ENCODE data around the gene DOC2B.
A peak's percentile ranks its signal among the peaks of the same experiment; 100 is the strongest.

Gene DOC2B

GRCh38 chr17:160336-160735, 21.1 kb downstream of the DOC2B start:
- no peak for DNase-seq

GRCh38 chr17:159609-160008, 21.8 kb downstream of the DOC2B start:
- no peak for DNase-seq

- no peak for DNase-seq
Observed at GRCh38 chr17:158379-158778, 23.1 kb downstream of the DOC2B start.

- DNase-seq: no peak
Observed at GRCh38 chr17:157901-158300, 23.5 kb downstream of the DOC2B start.

GRCh38 chr17:156946-157345, 24.5 kb downstream of the DOC2B start:
- DNase-seq: no peak

- DNase-seq: no peak
Observed at GRCh38 chr17:156094-156621, 25.3 kb downstream of the DOC2B start.

GRCh38 chr17:155576-155975, 25.9 kb downstream of the DOC2B start:
- no peak for DNase-seq

GRCh38 chr17:153851-154250, 27.6 kb downstream of the DOC2B start:
- no peak for DNase-seq

GRCh38 chr17:152860-153420, 28.5 kb downstream of the DOC2B start:
- DNase-seq: no peak

GRCh38 chr17:151886-152859, 29.3 kb downstream of the DOC2B start:
- no peak for DNase-seq

GRCh38 chr17:151004-151403, 30.4 kb downstream of the DOC2B start:
- no peak for DNase-seq

GRCh38 chr17:149897-150584, 31.4 kb downstream of the DOC2B start:
- DNase-seq: no peak

- DNase-seq: no peak
Observed at GRCh38 chr17:149231-149630, 32.2 kb downstream of the DOC2B start.

GRCh38 chr17:148757-149156, 32.7 kb downstream of the DOC2B start:
- DNase-seq: no peak

GRCh38 chr17:147796-148740, 33.4 kb downstream of the DOC2B start:
- DNase-seq: no peak

GRCh38 chr17:146983-147761, 34.3 kb downstream of the DOC2B start:
- no peak for DNase-seq

GRCh38 chr17:146546-146945, 34.9 kb downstream of the DOC2B start:
- DNase-seq: no peak

- DNase-seq: no peak
Observed at GRCh38 chr17:145671-146541, 35.5 kb downstream of the DOC2B start.

- no peak for DNase-seq
Observed at GRCh38 chr17:144936-145670, 36.3 kb downstream of the DOC2B start.

- peak; percentile 81 for DNase-seq
Observed at GRCh38 chr17:143785-144281, 37.6 kb downstream of the DOC2B start.
